Activated CD4-positive, alpha-beta T cell treated with anti-CD3 and anti-CD28 coated beads, Interleukin-10, Interleukin-2, amounts not matched to agents 100 ng/mL and 50 ng/mL, durations not matched to agents 16 hours and 8 hours (primary cell): ENCODE data around the gene CES4A.
"Not testable (repeated sequence)": the region's sequence is repeated elsewhere in the genome, so short reads cannot be mapped to it uniquely, and the experiment has no call there.

Source experiments
- DNase-seq: peaks from one replicate; pipeline ENCODE4 v3.0.0-alpha.2; 2020

CES4A gene

DNA sequence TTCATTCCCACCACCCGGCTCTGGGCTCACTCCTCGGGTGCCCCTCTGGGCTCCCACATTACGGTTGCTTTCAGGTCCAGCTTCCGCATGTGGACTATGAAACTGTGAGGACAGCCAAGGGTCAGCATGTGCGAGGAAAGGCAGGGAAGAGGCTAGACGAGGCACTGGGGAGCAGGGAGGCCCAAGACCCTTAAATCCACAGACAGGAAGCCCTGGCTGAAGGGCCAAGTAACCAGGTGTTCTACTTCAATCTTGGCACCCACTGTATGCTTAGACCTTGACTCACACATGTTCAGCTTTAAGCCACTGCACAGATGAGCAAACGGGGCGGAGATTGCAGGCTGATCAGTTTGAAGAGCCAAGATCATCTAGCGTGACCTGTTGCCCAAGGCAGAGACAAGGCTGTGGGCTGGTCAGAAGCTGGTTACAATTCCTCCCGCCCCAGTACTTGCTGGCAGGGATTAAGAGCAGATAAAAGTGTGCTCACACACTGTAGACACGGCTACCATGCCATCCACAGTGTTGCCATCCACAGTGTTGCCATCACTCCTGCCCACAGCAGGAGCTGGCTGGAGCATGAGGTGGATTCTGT lies at the start of gene CES4A:
Gene CES4A, plus strand, starts transcription at position 393 of the 592 bp plus-strand sequence. Its CDS starts 184 bp downstream, at position 577.
- no peak for DNase-seq

DNA sequence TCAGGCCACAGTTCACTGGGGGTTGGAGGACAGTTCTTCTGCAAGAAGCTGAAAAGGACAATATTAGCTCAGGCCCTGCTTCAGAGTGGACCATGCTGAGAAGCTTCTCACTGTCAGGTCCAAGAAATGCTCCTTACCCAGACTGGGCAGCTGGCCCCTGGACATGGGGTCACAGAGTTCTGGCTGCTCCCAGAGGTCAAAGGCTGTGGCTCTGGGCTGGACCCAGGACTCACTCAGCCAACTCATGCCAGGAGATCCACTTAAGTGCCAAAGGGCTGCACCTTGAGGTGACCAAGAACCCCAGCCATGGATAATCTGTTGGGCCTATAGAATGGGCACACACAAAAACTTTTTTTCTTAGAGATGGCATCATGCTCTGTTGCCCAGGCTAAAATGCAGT lies 49.0 kb upstream of the CES4A start:
- DNase-seq = no peak

DNA sequence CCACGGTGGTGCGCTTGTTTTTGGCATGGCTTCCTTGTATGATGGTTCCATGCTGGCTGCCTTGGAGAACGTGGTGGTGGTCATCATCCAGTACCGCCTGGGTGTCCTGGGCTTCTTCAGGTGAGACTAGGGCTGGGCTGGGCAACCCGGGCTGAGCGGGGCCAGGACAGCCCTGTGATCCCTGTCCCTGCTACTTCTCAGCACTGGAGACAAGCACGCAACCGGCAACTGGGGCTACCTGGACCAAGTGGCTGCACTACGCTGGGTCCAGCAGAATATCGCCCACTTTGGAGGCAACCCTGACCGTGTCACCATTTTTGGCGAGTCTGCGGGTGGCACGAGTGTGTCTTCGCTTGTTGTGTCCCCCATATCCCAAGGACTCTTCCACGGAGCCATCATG lies 48.2 kb upstream of the CES4A start:
- DNase-seq = no peak

DNA sequence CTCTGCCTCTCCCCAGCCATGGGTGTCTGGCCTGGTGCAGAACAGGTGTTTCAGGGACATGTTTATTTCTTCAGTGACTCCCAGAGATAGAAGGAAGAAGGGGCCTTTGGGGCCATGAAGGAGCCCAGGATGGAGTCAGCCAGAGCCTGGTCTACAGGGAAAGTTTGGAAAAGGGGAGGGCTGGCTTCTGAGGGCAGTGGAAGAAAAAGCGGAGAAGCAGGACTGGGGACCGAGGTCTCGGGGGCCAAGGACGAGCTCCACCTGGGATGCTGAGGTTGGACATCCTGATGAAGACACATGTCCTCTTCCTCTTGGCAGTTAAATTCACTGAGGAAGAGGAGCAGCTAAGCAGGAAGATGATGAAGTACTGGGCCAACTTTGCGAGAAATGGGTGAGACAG lies 45.4 kb upstream of the CES4A start:
- DNase-seq = no peak

DNA sequence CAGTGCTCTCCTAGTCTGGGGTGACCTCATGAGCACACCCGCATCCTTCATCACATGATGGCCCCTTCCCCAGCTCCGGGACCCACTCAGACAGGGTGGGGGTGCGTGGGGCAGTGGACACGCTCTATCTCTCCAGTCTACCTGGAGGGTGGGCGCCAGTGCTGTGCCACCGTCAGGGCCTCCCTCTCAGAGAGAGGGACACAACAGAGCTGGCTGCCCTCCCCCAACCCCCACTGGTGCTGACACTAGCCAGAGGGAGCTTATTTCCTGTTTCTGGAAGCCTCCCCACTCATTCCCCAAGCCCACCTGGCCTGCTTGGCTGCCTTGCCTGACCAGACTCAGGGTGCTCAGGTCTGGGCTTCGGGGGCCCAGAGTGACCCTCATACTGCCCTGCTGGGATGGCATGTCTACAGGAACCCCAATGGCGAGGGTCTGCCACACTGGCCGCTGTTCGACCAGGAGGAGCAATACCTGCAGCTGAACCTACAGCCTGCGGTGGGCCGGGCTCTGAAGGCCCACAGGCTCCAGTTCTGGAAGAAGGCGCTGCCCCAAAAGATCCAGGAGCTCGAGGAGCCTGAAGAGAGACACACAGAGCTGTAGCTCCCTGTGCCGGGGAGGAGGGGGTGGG lies 44.8 kb upstream of the CES4A start:
- no peak for DNase-seq

DNA sequence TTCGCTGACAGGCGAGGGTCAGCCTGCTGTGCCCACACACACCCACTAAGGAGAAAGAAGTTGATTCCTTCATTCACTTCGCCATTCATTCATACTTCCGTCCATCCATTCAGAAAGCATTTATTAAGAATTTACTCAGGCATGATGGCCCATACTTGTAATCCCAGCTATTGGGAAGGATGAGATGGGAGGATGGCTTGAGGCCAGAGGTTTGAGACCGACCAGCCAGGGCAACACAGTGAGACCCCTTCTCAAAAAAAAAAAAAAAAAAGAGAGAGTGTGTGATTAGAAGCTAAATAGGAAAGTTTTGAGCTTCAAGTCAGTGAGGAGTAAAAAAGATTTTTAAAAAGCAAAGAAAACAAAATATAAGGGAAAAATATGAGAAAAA lies 44.3 kb upstream of the CES4A start:
- DNase-seq = no peak

DNA sequence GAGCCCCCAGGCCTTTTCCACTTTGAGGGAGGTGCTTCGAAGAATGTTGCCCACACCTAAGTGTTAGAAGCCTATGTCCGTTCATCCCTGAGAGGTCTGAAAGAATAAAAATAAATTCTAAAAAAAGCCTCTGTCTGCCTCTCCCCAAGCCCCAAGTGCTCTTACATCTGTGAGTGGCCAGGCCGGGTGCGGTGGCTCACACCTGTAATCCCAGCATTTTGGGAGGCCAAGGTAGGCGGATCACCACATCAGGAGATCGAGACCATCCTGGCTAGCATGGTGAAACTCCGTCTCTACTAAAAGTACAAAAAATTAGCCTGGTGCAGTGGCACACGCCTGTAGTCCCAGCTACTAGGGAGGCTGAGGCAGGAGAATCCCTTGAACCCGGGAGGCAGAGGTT lies 43.4 kb upstream of the CES4A start:
- DNase-seq = not testable (repeated sequence)

DNA sequence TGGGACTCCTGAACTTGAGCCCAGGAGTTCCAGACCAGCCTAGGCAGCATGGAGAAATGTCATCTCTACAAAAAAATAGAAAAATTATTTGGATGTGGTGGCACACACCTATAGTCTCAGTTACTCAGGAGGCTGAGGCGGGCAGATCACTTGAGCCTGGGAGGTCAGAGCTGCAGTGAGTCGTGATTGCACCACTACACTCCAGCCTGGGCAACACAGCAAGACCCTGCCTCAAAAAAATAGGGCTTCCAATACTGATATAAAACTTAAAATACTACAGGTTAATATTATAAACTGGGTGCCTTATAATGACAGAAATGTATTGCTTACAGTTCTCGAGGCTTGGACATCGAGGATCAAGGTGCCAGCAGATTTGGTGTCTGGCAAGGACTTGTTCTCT lies 42.5 kb upstream of the CES4A start:
- no peak for DNase-seq

DNA sequence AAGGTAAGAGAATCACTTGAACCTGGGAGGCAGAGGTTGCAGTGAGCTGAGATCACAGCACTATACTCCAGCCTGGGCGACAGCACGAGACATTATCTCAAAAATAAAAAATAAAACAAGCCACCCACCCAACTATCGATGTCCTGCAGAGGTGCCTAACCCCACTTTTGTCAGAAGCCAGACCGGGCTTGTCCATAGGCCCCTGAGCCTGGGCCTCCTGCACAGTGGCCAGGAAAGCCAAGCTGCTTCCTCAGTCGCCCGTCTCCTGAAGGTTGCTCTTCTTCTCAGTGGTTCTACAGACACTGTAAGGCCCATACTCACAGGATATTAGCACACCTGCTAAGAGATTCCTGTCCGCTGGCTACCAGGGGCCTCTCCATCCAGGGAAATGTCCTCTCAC lies 41.8 kb upstream of the CES4A start:
- DNase-seq = no peak

DNA sequence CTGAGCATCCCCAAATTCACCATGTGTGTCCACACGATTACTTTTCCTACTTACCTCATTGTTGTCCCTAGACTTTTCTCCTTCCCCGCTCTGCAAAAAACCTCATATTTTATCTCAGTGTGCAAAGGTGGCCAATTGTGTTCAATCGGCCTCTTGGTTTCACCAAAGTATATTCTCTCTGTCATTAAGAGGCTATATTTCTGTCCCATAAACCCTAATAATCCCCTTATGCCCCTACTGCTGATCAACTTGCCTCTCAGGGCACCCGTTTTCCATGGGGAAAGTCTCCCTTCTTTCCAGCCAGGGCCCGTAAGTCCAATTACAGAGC lies 41.5 kb upstream of the CES4A start:
- DNase-seq = no peak

DNA sequence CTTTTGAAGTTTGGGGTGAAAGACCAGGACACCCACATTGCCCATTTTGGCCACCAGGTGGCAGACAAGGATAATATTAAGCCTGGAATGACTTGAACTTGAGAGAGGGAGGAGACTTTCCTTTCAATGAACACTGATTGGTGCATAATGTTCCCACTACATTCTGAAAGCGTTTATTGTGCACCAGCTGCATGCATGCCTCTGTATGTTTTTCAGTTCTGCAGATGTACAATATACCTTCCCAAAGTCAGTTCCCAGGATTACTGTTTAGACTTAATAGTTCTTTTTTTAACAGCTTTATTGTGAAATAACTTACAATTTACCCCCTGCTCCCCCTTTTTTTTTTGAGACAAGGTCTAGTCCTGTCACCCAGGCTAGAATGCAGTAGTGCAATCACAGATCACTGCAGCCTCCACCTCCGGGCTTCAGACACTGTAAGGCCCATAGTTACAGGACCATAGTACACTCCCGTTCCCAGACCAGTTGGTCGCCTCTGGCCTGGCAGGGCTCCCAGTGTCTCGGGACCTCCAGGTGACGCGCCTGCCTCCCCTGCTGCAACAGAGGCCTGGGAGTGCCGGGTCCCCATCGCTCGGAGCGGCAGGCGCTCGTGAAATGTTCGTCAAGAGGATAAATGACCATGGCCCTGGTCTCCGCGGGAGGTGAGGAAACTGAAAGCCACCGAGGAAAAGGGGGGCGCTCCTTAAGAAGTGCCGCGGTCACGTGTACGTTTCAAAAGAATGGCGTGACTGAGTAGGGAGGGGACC lies 40.9 kb upstream of the CES4A start:
- DNase-seq = peak; percentile 92

DNA sequence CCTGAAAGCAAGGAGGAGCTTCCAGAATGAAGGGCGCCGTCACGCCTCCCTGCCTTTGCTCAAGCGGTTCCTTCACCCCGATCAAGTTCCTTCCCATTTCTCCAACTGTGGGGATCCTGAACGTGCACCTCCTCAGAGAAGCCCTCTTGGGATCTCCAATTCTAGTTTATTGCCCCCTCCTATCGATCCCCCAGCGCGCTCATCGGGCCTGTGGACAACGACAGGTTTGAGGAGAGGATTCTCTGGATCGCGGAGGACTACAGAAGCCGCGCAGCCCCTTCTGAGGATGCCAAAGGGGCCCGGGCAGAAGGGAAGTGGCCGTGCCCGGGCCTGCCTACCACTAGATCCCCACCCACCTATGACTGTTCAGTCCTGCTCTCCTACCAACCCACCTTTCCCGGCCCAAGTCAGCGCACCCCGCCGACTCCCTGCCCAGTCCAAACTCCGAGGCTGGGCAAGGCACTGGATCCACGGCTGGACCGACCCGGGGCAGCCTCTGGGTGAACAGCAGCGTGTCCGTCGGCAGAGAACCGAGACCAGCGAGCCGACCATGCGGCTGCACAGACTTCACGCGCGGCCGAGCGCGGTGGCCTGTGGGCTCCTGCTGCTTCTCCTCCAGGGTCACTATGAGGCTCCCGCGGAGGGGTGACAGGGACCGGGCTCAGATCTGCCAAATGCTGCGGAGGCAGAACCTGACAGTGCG lies 40.1 kb upstream of the CES4A start:
- no peak for DNase-seq

DNA sequence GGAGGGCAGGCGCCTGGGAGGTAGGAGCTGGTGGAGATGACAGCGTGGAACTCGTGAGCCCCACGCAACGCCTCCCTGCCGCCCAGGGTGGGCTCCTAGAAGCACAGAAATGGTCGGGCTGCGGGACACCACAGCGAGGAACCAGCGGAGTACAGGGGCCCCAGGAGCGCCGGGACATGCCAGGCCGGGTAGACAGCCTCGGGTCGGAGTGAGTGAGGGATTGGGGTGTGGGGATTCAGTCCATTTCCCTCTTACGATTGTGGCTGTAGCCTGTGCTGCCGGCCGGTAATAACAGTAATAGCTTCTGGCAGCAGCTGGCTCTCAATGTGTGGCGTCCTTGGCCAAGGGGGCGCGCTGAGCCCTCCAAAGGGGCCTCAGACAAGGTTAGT lies 39.6 kb upstream of the CES4A start:
- no peak for DNase-seq

DNA sequence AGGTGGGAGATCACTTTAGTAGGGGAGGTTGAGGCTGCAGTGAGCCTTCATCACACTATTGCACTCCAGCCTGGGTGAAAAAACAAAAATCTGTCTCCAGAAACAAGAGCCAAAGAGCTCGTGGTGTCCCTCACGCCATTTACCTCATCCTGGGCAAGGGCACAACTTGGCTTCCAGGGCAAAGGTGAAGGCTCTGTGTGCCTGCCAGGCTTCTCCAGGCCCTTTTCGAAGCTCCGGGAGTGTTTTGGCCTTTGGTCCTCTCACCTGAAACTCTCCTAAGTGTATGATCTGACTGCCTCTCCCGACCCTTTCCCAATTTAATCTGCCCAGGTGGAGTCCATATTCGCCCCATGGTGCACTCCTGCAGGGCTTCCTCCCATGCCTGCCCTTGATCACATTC lies 38.9 kb upstream of the CES4A start:
- DNase-seq = no peak

DNA sequence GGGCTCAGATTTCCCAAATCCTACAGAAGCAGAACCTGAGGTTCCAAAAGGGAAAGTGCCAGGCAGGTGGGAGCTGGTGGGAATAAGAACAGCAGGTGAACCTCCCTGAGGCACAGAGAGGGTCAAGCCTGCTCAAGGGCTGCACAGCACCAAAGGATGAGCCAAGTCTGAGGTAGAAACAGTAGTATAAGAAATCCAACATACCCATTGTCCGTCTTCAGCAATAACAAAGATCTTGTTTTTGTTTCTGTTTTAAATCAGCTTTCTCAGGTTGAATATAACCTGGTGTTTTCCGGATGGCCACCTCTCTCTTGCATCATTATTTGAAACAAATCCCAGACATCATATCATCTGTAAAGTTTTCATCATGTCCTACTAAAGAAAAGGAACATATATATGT lies 38.0 kb upstream of the CES4A start:
- DNase-seq = peak; percentile 51

DNA sequence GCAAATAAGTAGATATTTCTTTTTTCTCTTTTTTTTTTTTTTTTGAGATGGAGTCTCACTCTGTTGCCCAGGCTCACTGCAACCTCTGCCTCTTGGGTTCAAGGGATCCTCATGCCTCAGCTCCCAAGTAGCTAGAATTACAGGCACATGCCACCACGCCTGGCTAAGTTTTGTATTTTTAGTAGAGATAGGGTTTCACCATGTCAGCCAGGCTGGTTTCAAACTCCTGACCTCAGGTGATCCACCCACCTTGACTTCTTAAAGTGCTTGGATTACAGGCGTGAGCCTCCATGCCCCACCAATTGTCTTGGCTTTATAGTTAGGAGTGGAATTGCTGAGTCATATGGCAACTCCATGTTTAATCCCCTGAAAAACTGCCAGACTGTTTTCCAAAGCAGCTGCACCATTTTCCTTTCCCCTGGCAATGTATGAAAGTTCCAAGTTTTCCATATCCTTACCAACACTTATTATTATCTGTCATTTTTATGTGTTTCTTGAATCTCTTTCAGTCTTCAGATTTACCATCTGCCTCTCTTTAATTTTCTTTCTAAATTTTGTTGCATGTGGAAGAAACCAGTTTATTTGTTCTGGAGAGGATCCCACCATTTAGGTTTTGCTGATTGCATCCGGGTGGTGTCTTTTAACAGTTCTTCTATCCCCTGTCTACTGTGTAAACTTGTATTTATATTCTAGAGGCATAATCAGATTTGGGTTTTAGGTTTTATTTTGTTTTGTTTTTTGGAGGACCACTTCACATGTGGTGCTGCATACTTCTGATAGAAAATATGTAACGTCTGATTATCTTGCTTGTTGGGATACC lies 37.2 kb upstream of the CES4A start:
- DNase-seq = no peak

DNA sequence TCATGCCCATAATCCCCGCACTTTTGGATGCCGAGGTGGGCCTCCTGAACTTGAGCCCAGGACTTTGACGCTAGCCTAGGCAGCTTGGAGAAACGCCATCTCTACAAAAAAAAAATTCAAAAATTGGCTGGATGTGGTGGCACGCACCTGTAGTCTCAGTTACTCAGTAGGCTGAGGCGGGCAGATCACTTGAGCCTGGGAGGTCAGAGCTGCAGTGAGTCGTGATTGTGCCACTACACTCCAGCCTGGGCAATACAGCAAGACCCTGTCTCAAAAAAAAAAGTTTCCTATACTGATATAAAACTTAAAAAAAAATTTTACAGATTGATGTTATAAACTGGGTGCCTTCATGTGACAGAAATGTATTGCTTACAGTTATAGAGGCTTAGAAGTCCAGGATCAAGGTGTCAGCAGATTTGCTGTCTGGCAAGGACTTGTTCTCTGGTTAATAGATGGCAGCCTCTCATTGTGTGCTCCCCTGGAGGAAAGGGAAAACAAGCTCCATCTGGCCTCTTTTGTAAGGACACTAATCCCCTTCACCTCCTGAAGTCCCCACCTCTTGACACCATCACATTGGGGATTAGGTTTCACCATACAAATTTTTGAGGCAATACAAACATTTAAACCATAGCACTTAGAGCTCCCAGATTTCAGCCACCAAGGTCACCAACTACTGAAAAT lies 35.8 kb upstream of the CES4A start:
- DNase-seq = no peak

DNA sequence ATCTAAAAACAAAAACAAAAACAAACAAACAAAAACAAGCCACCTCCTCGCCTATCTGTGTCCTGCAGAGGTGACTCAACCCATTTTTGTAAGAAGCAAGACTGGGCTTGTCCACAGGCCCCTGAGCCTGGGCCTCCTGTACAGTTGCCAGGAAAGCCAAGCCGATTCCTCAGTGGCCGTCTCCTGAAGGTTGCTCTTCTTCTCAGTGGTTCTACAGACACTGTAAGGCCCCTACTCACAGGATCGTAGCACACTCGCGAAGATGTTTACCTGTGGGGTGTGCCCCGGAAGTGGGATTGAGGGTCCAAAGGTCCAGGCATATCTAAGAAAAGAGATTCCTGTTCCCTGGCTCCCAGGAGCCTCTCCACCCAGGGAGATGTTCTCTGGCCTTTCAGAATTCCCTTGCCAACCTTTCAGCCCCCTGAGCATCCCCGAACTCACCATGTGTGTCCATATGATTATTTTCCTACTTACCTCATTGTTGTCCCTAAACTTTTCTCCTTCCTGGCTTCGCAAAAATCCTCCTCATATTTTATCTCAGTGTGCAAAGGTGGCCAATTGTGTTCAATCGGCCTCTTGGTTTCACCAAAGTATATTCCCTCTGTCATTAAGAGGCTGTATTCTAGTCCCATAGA lies 34.8 kb upstream of the CES4A start:
- DNase-seq = no peak

DNA sequence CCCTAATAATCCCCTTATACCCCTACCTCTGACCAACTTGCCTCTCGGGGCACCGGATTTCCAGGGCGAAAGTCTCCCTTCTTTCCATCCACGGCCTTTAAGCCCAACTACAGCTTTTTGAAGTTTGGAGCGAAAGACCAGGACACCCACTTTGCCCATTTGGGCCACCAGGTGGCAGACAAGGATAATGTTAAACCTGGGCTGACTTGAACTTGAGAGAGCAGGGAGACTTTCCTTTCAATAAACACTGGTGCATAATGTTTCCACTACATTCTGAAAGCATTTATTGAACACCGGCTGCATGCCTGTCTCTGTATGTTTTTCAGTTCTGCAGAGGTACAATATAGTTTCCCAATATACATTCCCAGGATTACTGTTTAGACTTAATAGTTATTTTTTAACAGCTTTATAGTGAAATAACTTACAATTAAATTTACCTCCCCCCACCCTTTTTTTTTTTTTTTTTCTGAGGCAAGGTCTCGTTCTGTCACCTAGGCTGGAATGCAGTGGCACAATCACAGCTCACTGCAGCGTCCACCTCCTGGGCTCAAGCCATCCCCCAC lies 34.2 kb upstream of the CES4A start:
- peak; percentile 87 for DNase-seq

DNA sequence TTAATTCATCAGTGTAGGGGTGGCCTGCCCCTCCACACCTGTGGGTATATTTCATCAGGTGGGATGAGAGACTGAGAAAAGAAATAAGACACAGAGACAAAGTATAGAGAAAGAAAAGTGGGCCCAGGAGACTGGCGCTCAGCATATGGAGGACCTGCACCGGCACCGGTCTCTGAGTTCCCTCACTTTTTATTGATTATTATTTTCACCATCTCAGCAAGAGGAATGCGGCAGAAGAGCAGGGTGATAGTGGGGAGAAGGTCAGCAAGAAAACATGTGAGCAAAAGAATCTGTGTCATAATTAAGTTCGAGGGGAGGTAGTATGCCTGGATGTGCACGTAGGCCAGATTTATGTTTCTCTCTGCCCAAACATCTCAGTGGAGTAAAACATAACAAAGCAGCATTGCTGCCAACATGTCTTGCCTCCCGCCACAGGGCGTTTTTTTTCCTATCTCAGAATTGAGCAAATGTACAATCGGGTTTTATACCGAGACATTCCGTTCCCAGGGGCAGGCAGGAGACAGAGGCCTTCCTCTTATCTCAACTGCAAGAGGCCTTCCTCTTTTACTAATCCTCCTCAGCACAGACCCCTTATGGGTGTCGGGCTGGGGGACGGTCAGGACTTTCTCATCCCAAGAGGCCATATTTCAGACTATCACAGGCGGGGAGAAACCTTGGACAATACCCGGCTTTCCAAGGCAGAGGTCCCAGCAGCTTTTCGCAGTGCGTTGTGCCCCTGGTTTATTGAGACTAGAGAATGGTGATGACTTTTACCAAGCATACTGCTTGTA lies 32.8 kb upstream of the CES4A start:
- not testable (repeated sequence) for DNase-seq

DNA sequence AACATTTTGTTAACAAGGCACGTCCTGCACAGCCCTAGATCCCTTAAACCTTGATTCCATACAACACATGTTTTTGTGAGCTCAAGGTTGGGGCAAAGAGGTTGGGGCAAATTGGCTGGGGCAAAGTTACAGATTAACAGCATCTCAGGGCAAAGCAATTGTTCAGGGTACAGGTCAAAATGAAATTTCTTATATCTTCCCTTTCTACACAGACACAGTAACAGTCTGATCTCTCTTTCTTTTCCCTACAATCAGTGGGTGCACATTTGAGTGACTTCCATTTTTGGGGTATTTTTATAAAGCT lies 32.3 kb upstream of the CES4A start:
- not testable (repeated sequence) for DNase-seq
